GM12891 (cell line): ENCODE data around the gene PLD1.

Source experiments
- POLR2A ChIP-seq: IDR thresholded peaks from 2 replicates; pipeline ENCODE4 v1.6.1; 2011; ENCODE audit warnings: low read depth, low read length, control low read depth
- POLR2AphosphoS5 ChIP-seq: IDR thresholded peaks from 2 replicates; pipeline ENCODE4 v1.6.1; 2011; ENCODE audit warnings: low read depth, low read length, control low read depth
- SPI1 ChIP-seq: IDR thresholded peaks from 2 replicates; pipeline ENCODE4 v1.6.1; 2011; ENCODE audit warnings: low read depth, low read length, control low read depth
- TAF1 ChIP-seq: IDR thresholded peaks from 2 replicates; pipeline ENCODE4 v1.6.1; 2011; ENCODE audit warnings: low read depth, low read length, control low read depth

- TF ChIP-seq POLR2AphosphoS5 (no peak), TAF1 (no peak), POLR2A (no peak), SPI1 (no peak)
Measured at GRCh38 chr3:171643681-171644080, 166.6 kb downstream of the PLD1 start.
